HG03103 (cell line): ENCODE results near the gene TALDO1.

Experiments
- ATAC-seq: cut with Tn5 transposase; IDR thresholded peaks from one replicate; pipeline ENCODE4 v1.9.1; 2021; ENCODE audit warnings: low read depth; ENCODE audit not compliant: unreplicated experiment

TALDO1 gene

GRCh38 chr11:778976-779954 is 32.0 kb downstream of the TALDO1 start:
- ATAC-seq, result no peak

- no peak for ATAC-seq
These were observed 32.8 kb downstream of the TALDO1 start for GRCh38 chr11:779955-780532.

GRCh38 chr11:782264-783174 is 35.3 kb downstream of the TALDO1 start:
- no peak for ATAC-seq

GRCh38 chr11:783581-784015 is 36.3 kb downstream of the TALDO1 start:
- no peak for ATAC-seq

- no peak for ATAC-seq
These were observed 39.2 kb downstream of the TALDO1 start for GRCh38 chr11:786235-787083.

- ATAC-seq, result no peak
These were observed 39.9 kb downstream of the TALDO1 start for GRCh38 chr11:787084-787675.

GRCh38 chr11:788009-788640 is 40.9 kb downstream of the TALDO1 start:
- no peak for ATAC-seq

GRCh38 chr11:788953-789940 is 42.0 kb downstream of the TALDO1 start:
- ATAC-seq, result no peak

GRCh38 chr11:789943-790342 is 42.7 kb downstream of the TALDO1 start, which contains the start of gene CEND1:
TSS of gene CEND1 (minus strand) at chr11:790090. CDS start at chr11:788576, 1,514 bp downstream.
- no peak for ATAC-seq

- ATAC-seq, result no peak
These were observed 43.7 kb downstream of the TALDO1 start for GRCh38 chr11:790721-791564.

GRCh38 chr11:791658-792534 is 44.6 kb downstream of the TALDO1 start:
- no peak for ATAC-seq

- ATAC-seq, result no peak
These were observed 45.2 kb downstream of the TALDO1 start for GRCh38 chr11:792535-792821.

- ATAC-seq, result no peak
These were observed 45.6 kb downstream of the TALDO1 start for GRCh38 chr11:792873-793272.

GRCh38 chr11:793556-793955 is 46.3 kb downstream of the TALDO1 start:
- ATAC-seq, result no peak

GRCh38 chr11:794013-794765 is 46.9 kb downstream of the TALDO1 start:
- ATAC-seq, result no peak
